Cardiac muscle cell (in vitro differentiated cells and primary cell): ENCODE measurements around the gene ZNF407. TPM values are rescaled to one million over a fixed set of nuclear protein-coding genes. Genes with fewer than 3 reads are reported as not detected.

Experiments used
- DNase-seq, 2 donors: peaks; one replicate each; pipeline versions ENCODE4 v3.0.0 to v3.0.0-alpha.2; 2010 to 2017; ENCODE audit warnings: low read depth in 1 of 2, low spot score in 1 of 2
- H3K27ac ChIP-seq: fragments of 200-600 bp; sonication (generic); 2 replicates; pipeline ENCODE4 v1.5.1; 2016
- H3K27me3 ChIP-seq: fragments of 200-600 bp; sonication (generic); 2 replicates; pipeline ENCODE4 v1.6.0; 2016; ENCODE audit warnings: control low read depth
- H3K36me3 ChIP-seq: fragments of 200-600 bp; sonication (generic); 2 replicates; pipeline ENCODE4 v1.5.1; 2016; ENCODE audit warnings: control low read depth
- H3K4me1 ChIP-seq: fragments of 200-600 bp; sonication (generic); 2 replicates; pipeline ENCODE4 v1.8.1; 2017; ENCODE audit warnings: low read depth, mild to moderate bottlenecking, mixed run types
- H3K4me3 ChIP-seq: fragments of 200-600 bp; sonication (generic); 2 replicates; pipeline ENCODE4 v1.5.1; 2016; ENCODE audit warnings: mild to moderate bottlenecking
- H3K9me3 ChIP-seq: fragments of 200-600 bp; sonication (generic); 2 replicates; pipeline ENCODE4 v1.5.1; 2017; ENCODE audit warnings: low read depth, mild to moderate bottlenecking, control low read depth
- CTCF ChIP-seq: IDR thresholded peaks from 2 replicates; pipeline ENCODE4 v1.5.1; 2012; ENCODE audit warnings: low read depth, mild to moderate bottlenecking, low read length
- polyA plus RNA-seq: library from polyadenylated mRNA; unstranded; fragments of >200 nt; fragmentation: Nextera tagmentation; extraction: Ambion mirVana; gene quantifications from 2 replicates; pipeline ENCODE4 v1.2.1, GENCODE V29; 2016
- total RNA-seq: library from RNA; depleted of rRNA; stranded (reverse); fragments of >200 nt; gene quantifications from 2 replicates; pipeline ENCODE4 v1.2.3, GENCODE V29; 2016

ZNF407 gene
- total and polyA plus RNA-seq, 2 experiments from 2014 or later: 4.6 to 8.0 TPM

GRCh38 chr18:74975001-74975400 is 377.3 kb downstream of the ZNF407 start:
- Histone ChIP-seq H3K9me3 (no peaks in the 10 kb centered on the region), H3K36me3 (no peaks in the 10 kb centered on the region), H3K4me3 (no peak overlapping the region), H3K27ac (no peak overlapping the region), H3K4me1 (peaks cover 6% of the 10 kb centered on the region), H3K27me3 (no peaks in the 10 kb centered on the region)
- no peak for TF ChIP-seq CTCF
- DNase-seq: no peak

- Histone ChIP-seq H3K36me3 (no peaks in the 10 kb centered on the region), H3K4me3 (no peak overlapping the region), H3K4me1 (peaks cover 6% of the 10 kb centered on the region), H3K9me3 (no peaks in the 10 kb centered on the region), H3K27ac (no peak overlapping the region), H3K27me3 (no peaks in the 10 kb centered on the region)
- DNase-seq: no peak
- TF ChIP-seq CTCF: no peak
Measured at GRCh38 chr18:74976331-74976909, 378.8 kb downstream of the ZNF407 start.

- Histone ChIP-seq H3K4me1 (peaks cover 6% of the 10 kb centered on the region), H3K36me3 (no peaks in the 10 kb centered on the region), H3K4me3 (no peak overlapping the region), H3K9me3 (no peaks in the 10 kb centered on the region), H3K27me3 (no peaks in the 10 kb centered on the region), H3K27ac (no peak overlapping the region)
- no peak for DNase-seq
- no peak for TF ChIP-seq CTCF
Measured at GRCh38 chr18:74977041-74977440, 379.4 kb downstream of the ZNF407 start.

- H3K9me3 ChIP-seq: no peaks in the 10 kb centered on the region
- no peak for TF ChIP-seq CTCF
- no peak for DNase-seq
- H3K36me3 ChIP-seq: no peaks in the 10 kb centered on the region
- H3K27ac ChIP-seq: no peak overlapping the region
- no peaks in the 10 kb centered on the region for H3K27me3 ChIP-seq
- H3K4me3 ChIP-seq: no peak overlapping the region
- no peaks in the 10 kb centered on the region for H3K4me1 ChIP-seq
Measured at GRCh38 chr18:74980669-74981068, 383.0 kb downstream of the ZNF407 start.

GRCh38 chr18:74981476-74981875 is 383.8 kb downstream of the ZNF407 start:
- H3K4me1 ChIP-seq: no peaks in the 10 kb centered on the region
- no peak for DNase-seq

More at GRCh38 chr18:74981476-74981875, 383.8 kb downstream of the ZNF407 start:
- H3K27ac ChIP-seq: no peak overlapping the region
- TF ChIP-seq CTCF: no peak
- no peaks in the 10 kb centered on the region for H3K36me3 ChIP-seq
- H3K27me3 ChIP-seq: no peaks in the 10 kb centered on the region
- no peaks in the 10 kb centered on the region for H3K9me3 ChIP-seq
- no peak overlapping the region for H3K4me3 ChIP-seq
